Stimulated activated CD4-positive, alpha-beta T cell treated with anti-CD3 and anti-CD28 coated beads, Interleukin-12 subunit alpha, Interleukin-12 subunit beta, amount 100 ng/mL, for 4 hours (primary cell): Measurements from ENCODE around the gene TLR7.

ENCODE experiments used
- DNase-seq: peaks from one replicate; pipeline ENCODE4 v3.0.0-alpha.2; 2020

The TLR7 gene

GRCh38 chrX:12934850-12935249 is 68.0 kb downstream of the TLR7 start:
- no peak for DNase-seq

DNA sequence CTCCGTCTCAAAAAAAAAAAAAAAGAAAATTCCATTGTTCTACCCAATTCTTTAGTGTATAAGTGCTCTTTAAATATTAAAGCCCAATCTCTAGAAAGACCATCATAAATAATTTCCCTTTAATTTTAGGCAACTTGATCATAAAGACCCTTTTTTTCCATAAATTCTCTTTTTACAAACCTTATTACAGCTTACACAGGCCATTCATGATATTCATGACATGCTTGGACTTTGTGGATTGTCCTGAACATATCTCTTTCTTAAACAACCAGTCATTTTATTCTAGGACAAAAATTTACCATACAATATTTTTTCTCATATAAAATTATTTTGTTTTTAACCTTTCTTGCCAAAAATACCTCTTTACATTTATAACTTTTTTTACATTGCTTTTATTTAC is 70.1 kb downstream of the TLR7 start:
- no peak for DNase-seq
